NB4 (cell line): Measurements from ENCODE around the gene CEACAM21.
"Not testable (repeated sequence)": the region's sequence is repeated elsewhere in the genome, so short reads cannot be mapped to it uniquely, and the experiment has no call there.

Experiments used
- DNase-seq: peaks from one replicate; pipeline ENCODE4 v3.0.0; 2010; ENCODE audit warnings: low read depth
- H3K4me3 ChIP-seq: one replicate; pipeline ENCODE4 v1.5.1; 2011; ENCODE audit warnings: mild to moderate bottlenecking, low read depth, low read length, moderate library complexity
- CTCF ChIP-seq: IDR thresholded peaks from one replicate; pipeline ENCODE4 v1.5.1; 2012; ENCODE audit warnings: low read depth, low read length
- MAX ChIP-seq: IDR thresholded peaks from 2 replicates; pipeline ENCODE4 v1.6.1; 2011; ENCODE audit warnings: low read depth, low read length
- MYC ChIP-seq: IDR thresholded peaks from 2 replicates; pipeline ENCODE4 v1.6.1; 2011; ENCODE audit warnings: low read depth, low read length
- POLR2A ChIP-seq: IDR thresholded peaks from 2 replicates; pipeline ENCODE4 v1.6.1; 2011; ENCODE audit warnings: mild to moderate bottlenecking; ENCODE audit not compliant: insufficient read length; ENCODE audit errors: extremely low read depth

CEACAM21 gene

GRCh38 chr19:41578886-41579285, 2.9 kb downstream of the CEACAM21 start:
- no peak for DNase-seq
- no peak overlapping the region for H3K4me3 ChIP-seq
- no peak for TF ChIP-seq MYC
- no peak for TF ChIP-seq CTCF
- TF ChIP-seq POLR2A, result no peak
- TF ChIP-seq MAX, result no peak

- H3K4me3 ChIP-seq, DNase-seq: not testable (repeated sequence)
These were observed 5.1 kb downstream of the CEACAM21 start for GRCh38 chr19:41581068-41581467.

GRCh38 chr19:41582577-41583182, 6.7 kb downstream of the CEACAM21 start:
- H3K4me3 ChIP-seq, DNase-seq: not testable (repeated sequence)

GRCh38 chr19:41584260-41584810, 8.4 kb downstream of the CEACAM21 start:
- H3K4me3 ChIP-seq, result no peak overlapping the region
- DNase-seq, result no peak
- TF ChIP-seq MAX (no peak), CTCF (no peak), POLR2A (no peak), MYC (no peak)

- no peak for TF ChIP-seq MAX
- no peak for TF ChIP-seq POLR2A
- TF ChIP-seq CTCF, result no peak
- TF ChIP-seq MYC, result no peak
- DNase-seq, result no peak
- H3K4me3 ChIP-seq, result no peak overlapping the region
These were observed 9.0 kb downstream of the CEACAM21 start for GRCh38 chr19:41584931-41585330.

- TF ChIP-seq MYC, result no peak
- no peak for TF ChIP-seq CTCF
- TF ChIP-seq POLR2A, result no peak
- TF ChIP-seq MAX, result no peak
- no peak for DNase-seq
- no peak overlapping the region for H3K4me3 ChIP-seq
These were observed 10.1 kb downstream of the CEACAM21 start for GRCh38 chr19:41586064-41586463.
